OCI-LY1 (cell line): Measurements from ENCODE around the gene TBC1D22B.

Source experiments
- EZH2 ChIP-seq: fragments of 200-600 bp; sonication (generic), shearing (Covaris generic); IDR thresholded peaks from 2 replicates; pipeline ENCODE4 v1.8.0; 2017; ENCODE audit warnings: borderline replicate concordance, mixed run types, mild to moderate bottlenecking, antibody characterized with exemption, low read length, moderate library complexity, mixed read lengths
- TF ChIP-seq, protein P1 (sequence below): fragments of 200-600 bp; sonication (generic), shearing (Covaris generic); IDR thresholded peaks from 2 replicates; pipeline ENCODE4 v1.5.1; 2017; ENCODE audit warnings: mild to moderate bottlenecking, antibody characterized with exemption, low read length, moderate library complexity, mixed read lengths

DNA sequence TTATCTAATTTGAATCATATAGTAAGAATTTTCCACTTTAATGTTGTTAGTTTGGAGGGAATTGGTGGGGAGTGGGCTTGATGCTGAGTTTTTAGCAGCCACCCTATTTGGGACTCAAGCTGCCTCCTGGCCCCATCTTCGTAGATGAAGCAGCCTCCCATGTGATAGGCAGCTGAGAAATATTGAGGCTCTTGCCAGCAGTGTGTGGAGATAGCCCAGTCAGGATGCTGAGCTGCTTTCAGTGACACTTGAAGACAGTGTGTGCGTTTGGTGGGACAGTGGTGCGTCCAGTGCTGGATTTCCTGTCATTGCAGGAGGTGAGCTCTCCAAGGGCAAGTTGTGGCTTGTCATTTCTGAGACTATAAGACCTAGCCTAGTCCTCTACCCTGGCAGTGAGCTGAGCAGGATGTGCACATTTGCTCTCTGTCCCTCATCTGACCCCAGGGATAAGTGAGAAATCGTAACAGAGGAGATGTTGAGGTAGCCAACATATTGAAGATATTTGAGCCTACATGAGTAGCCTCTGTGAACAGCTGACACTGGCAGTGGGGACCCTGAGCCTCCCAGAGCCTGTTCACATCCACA lies 48.4 kb downstream of the TBC1D22B start:
- TF ChIP-seq, protein P1, sequence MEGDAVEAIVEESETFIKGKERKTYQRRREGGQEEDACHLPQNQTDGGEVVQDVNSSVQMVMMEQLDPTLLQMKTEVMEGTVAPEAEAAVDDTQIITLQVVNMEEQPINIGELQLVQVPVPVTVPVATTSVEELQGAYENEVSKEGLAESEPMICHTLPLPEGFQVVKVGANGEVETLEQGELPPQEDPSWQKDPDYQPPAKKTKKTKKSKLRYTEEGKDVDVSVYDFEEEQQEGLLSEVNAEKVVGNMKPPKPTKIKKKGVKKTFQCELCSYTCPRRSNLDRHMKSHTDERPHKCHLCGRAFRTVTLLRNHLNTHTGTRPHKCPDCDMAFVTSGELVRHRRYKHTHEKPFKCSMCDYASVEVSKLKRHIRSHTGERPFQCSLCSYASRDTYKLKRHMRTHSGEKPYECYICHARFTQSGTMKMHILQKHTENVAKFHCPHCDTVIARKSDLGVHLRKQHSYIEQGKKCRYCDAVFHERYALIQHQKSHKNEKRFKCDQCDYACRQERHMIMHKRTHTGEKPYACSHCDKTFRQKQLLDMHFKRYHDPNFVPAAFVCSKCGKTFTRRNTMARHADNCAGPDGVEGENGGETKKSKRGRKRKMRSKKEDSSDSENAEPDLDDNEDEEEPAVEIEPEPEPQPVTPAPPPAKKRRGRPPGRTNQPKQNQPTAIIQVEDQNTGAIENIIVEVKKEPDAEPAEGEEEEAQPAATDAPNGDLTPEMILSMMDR = no peak
- TF ChIP-seq EZH2 = no peak
